Cerebellar cortex (tissue), 1 donor: ENCODE data around the gene BCL2.

Experiments used
- DNase-seq: peaks from one replicate; pipeline ENCODE4 v3.0.0-alpha.2; 2015; ENCODE audit warnings: low spot score

The BCL2 gene

DNA sequence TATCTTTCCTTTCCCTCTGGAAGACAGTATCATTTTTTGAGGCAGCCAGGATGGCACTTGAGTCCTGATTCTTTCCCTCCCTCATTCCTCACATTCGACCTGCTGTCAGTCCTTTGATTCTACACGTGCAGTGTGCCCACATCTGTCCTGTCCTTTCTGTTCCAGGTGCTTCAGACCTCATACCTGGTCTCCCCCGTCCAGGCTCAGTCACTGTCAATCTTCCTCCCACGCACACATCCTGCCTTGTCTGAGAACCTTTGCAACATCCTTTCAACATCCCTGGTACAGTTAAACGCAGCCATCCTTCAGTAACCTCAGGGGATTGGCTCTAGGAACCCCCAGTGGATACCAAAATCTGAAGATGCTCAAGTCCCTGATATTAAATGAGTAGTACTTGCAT, 10.1 kb downstream of the BCL2 start:
- no peak for DNase-seq

DNA sequence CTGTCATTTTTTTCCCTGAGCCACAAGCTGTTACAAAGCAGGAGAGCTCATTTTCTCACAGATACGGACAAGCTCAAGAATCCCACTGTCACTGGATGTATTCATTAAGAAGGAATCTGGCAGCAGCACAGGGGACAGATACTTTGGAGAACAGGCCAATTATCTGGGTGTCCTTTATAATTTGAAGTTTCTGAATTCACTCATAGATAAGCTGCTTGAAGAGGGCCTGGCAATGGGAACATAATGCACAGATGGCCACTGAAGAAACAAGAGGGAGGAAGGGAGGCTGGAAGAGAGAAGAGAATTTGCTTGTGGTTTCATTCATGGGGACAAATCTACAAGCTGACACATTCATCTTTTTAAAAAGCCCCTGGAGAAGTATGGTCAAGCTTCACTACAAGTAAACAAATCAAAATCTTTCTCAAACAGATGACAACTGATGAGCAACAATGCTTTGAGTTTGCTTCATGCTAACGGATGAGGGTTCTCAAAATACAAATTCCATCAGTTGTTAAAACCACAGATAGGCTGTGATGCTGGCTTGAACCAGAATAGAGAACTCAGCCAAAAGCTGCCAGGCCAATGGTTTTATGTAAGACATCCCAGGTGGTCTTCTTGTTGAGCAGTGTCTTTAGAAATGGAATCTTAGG, 11.9 kb downstream of the BCL2 start:
- peak; percentile 53 for DNase-seq

- DNase-seq, result no peak
Observed at GRCh38 chr18:63306819-63307550, 12.6 kb downstream of the BCL2 start.

DNA sequence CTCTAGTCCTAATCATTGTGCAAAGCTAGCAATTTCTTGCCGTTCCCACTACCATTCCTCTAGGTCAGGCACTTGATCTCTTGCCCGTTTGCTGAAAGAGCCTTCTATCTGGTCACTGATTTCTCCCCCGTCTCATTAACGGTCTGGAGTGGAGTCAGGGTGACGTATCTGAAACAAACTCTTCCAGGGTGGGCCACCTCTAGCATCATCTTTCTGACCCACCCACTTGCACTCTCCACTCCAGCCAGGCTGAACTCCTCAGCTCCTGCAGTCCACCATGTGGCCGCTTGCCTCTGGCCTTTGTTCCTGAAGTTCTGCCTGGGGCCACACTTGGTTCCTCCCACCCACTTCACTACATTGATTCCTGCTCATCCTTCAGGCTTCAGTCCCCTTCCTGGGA, 13.3 kb downstream of the BCL2 start:
- no peak for DNase-seq

GRCh38 chr18:63303547-63303946, 16.0 kb downstream of the BCL2 start:
- DNase-seq, result no peak

DNA sequence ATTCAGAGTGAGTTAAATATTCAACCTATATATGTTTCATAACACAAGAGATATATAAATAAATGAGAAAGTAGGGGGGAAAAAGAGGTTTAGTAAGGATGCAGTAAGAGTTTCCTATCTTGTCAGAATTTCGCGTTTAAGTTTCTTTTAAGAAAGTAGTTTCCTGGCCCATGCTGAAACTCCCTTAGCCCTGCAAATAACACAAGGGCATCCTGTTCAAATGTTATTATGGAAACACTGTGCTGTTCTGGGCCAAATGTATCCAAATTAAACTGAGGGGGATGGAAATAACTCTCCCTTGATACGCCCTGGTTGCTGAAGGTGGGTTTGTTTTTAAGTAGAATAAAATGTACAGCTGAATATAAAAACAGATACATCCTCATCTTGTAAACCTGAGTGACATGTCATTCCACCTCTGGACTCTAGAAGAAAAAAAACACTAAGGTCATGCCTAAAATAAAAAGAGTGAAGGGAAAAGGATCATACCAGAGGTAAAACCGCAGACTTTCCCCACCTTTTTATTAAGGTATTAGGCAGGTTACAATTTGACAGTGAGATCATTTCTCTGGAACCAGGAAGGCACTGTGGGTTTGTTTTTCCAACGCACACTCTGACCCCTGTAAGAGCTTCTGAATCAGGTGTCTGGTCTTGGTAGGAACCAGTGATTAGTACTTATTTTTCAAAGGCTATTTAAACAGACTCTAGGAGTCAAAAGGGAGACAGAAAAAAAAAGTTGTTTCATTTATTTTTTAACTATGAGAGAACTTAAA, 16.7 kb downstream of the BCL2 start:
- no peak for DNase-seq

- DNase-seq, result no peak
Observed at GRCh38 chr18:63302220-63302619, 17.3 kb downstream of the BCL2 start.

DNA sequence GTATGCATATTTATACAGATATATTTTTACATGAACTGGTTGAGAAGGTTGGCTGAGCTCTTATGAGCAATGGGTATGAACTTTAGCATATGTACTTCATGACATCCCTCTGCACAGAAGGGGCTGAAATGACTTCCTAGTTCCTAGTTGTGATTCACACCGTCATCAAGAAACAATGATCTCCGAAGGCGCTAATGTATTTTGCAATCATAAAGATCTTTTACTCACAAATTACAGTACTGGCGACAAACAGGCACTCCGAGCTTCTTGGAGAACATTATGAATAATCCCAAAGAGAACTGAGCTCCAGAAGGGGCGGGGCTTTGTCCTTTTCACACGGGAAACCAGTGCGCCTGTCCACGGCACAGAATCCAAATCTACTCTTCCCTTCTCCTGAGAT, 18.1 kb downstream of the BCL2 start:
- DNase-seq, result no peak

DNA sequence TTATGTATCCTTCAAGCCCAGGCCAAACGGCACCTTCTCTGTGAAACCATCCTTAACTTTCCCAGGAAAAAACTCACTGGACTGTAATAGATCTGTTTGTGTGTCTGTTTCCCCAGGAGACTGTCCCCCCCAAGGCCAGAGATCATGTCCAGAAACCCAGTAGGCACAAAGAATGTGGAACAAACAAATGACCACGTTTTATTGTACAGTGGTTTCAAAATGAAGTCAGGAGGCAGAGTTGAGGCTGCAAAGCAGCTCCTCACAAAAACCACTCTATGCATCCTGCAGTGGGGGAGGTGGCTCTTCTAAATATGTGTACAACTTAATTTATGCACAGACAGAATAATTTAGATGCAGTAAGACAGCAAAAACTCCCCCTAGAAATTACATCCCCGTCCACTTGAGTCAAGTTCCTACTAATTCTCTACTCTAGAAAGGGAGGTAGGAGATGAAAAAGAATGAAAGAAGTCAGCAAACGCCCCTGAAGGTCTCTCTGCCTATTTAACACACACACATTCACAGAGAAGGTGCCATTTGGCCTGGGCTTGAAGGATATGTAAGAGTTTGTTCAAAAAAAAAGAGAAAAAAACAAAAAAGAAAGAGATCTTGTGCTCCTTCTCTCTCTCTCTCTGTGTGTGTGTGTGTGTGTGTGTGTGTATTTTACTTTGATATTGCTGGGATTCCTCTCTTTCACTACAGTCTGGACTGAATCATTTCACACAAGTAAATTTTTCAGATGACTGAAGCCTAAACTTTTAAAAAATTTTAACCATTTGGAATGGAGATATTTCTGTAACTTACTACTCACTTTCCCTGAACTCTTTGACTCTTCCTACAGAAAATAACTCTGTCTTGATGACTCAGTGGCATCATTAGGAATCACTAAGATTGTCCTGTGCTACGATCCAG, 19.5 kb downstream of the BCL2 start:
- no peak for DNase-seq

GRCh38 chr18:63298400-63299365, 20.9 kb downstream of the BCL2 start:
- no peak for DNase-seq

DNA sequence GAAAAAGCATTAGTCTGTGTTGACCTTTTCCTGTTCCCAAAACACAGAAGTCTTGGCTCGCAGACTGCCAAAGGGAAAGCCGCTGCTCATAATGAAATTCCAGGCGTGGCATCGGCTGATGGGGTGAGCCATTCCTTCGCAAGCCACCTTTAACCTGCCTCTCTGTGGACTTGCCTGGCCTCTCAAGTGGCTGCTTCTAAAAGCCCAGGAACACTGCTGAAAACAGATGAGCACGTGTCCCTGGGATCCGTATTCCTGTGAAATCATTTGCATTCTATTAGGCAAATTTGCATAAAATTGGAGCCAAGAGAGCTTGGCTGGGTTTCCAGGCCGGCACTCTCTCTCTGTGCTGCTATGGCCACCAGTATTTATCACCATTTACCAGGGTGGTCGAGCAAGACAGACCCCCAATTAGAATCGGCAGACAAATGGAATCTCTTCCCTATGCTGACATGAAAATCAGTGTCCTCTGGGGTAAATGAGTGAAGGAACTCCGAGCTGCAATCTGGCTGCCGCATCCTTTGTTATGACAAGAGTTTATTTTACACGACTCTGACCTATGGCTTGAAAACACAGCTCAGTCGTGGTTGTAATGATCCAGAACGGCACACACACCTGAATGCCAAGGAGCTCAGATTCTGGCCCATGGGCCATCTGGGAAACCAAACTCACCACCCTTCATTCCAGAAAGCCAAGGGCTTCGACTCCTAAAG, 21.7 kb downstream of the BCL2 start:
- peak; percentile 13 for DNase-seq

DNA sequence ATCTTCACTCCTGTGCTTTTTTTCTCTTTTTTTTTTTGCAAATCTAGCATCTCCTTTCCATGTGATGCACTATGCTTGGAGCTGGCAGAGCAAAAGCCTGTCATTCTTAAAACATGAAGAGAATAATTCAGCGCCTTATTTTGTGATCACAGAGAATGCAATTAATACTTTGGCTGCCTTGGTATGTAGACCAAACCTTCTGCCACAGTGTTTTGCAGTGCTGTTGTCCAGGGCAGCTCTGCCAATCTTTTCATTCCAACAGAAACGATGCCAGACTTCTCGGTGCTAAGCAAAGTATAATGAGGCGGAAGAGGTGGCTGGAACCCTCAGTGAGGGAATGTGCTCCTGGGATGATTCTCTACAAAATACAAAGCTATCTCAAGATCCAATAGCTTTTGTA, 25.6 kb downstream of the BCL2 start:
- DNase-seq, result peak; percentile 85

DNA sequence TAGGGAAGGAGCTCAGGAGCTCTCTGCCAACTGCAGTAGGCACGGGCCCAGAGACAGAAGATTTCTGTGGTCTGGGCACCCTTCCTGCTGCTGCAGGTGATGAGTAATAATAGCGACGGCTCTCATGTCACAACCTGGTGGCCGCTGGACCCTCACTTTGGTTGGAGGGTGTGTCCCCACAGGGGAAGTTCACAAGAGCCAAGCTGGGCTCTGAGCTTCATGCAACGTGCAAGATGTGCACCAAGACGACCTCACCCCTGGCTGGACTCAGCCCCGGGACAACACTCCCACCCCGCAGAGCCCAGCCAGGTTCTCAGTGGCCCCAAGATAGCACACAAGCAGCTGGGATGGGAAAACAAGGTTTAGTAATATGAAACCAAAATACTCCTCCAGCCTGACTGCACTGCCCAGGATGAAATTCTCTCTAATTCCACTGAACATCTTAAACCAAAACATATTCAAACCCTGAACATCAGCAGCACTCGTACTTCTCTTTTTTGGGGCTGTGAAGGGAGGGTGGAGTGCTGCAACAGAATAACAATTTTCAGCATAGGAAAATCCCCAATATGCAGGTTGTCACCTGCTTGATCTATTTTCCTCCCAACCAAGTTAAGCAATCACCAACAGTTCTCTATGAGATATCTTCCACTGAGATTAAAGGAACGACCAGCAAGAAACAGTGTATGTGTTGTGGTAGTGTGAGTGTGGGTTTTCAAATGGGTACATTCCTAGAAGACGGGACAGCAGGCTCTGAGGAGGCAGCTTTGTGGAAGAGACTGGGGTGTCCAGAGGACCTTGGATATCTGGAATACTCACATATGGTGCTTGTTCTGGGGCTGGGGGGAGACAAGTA, 26.5 kb downstream of the BCL2 start:
- DNase-seq, result no peak

- DNase-seq, result no peak
Observed at GRCh38 chr18:63291278-63291677, 28.3 kb downstream of the BCL2 start.

DNA sequence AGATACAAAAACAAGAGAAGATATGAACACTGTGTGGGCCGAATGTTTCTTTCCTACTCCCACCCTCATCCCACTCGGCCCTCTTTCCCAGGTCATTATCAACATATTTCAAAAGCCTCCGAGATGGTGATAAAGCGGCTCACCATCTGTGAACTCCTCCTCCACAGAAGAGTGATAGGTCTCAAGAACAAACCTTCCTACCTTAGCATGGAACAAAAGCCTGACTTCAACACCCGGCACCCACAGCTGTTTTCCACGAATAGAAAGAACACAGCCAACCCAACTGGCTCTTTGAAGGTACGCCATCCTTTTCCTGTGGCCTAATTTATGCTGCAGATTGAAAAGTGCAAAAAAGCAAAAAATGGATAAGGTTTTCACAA, 28.8 kb downstream of the BCL2 start:
- DNase-seq, result no peak

DNA sequence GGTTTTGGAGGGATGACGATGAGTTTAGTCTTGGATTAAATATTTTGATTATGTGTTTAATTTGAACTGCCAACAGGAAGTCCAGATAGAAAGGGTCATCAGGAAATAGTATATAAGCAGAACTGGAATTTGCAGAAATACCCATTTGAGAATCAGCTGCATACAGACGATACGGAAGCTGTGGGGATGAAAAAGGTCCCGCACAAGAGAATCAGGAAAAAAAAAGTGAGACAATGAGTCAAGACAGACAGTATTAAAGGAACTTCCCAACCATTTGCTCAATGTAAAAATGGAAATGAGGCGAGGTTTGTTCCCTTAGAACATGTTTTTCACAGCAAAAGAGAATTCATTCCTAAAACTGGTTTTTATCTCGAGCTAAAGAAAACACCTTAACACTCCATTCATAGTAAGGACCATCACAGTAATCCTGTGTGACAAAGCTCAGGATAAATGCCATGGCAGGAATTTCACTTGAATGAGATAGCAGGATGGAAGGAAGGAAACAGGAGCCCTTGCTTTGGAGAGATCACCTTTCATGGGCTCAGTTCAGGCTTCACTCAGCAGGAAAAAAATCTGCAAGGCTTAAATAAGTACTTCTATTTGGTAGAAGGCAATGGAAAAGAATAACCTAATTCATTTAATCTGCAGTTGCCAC, 29.3 kb downstream of the BCL2 start:
- DNase-seq, result no peak

- DNase-seq, result no peak
Observed at GRCh38 chr18:63288311-63288710, 31.3 kb downstream of the BCL2 start.

GRCh38 chr18:63287691-63288220, 31.8 kb downstream of the BCL2 start:
- no peak for DNase-seq

GRCh38 chr18:63286926-63287325, 32.6 kb downstream of the BCL2 start:
- DNase-seq, result no peak
